Aorta (tissue), 5 donors: ENCODE measurements around the gene ATP4A. TPM values are rescaled to one million over a fixed set of nuclear protein-coding genes. Genes with fewer than 3 reads are reported as not detected.

Experiments used
- ATAC-seq: fragments of 200-7000 bp; cut with Tn5 transposase; one replicate; pipeline ENCODE4 v1.9.1; 2022; ENCODE audit warnings: moderate library complexity; ENCODE audit not compliant: low FRiP score
- DNase-seq, 2 donors: peaks; one replicate each; pipeline ENCODE4 v3.0.0-alpha.2; 2020
- H3K27ac ChIP-seq, 2 donors: one replicate each; pipeline ENCODE4 v1.5.1; 2013; ENCODE audit warnings: low read length in 2 of 2, mild to moderate bottlenecking in 2 of 2, moderate library complexity in 2 of 2, control low read depth in 1 of 2, inconsistent platforms in 1 of 2, low read depth in 1 of 2
- H3K27me3 ChIP-seq, 2 donors: one replicate each; pipeline ENCODE4 v1.6.1; 2013; ENCODE audit warnings: control low read depth in 1 of 2, low read length in 1 of 2, mild to moderate bottlenecking in 1 of 2, moderate library complexity in 1 of 2; ENCODE audit not compliant: insufficient read depth in 2 of 2, control insufficient read depth in 1 of 2
- H3K36me3 ChIP-seq, 2 donors: one replicate each; pipeline ENCODE4 v1.6.1; 2013; ENCODE audit warnings: control low read depth in 1 of 2, low read length in 1 of 2, mild to moderate bottlenecking in 1 of 2; ENCODE audit not compliant: insufficient read depth in 2 of 2, control insufficient read depth in 1 of 2
- H3K4me1 ChIP-seq, 2 donors: one replicate each; pipeline ENCODE4 v1.6.1; 2013; ENCODE audit warnings: low read length in 2 of 2, control low read depth in 1 of 2, mild to moderate bottlenecking in 1 of 2, moderate library complexity in 1 of 2; ENCODE audit not compliant: insufficient read depth in 2 of 2, control insufficient read depth in 1 of 2
- H3K4me3 ChIP-seq, 2 donors: one replicate each; pipeline ENCODE4 v1.5.1; 2013; ENCODE audit warnings: low read length in 2 of 2, control low read depth in 1 of 2, mild to moderate bottlenecking in 1 of 2
- H3K9me3 ChIP-seq: one replicate; pipeline ENCODE4 v1.6.1; 2013; ENCODE audit warnings: mild to moderate bottlenecking, low read length; ENCODE audit not compliant: control insufficient read depth
- WGBS, 2 donors: extraction: QIAGEN DNeasy Blood & Tissue Kit; methylation state at CpG; one replicate each; pipeline ENCODE4 v1.1.7; 2013; 5-methylcytosine and 5-hydroxymethylcytosine counted together
- intact Hi-C, 2 donors: fragments of 100-400 bp; cut with DNase I; formaldehyde crosslinking; loops; one replicate each; pipeline versions ENCODE4 v1.14.2 to v1.15.0; 2022
- polyA plus RNA-seq, 2 donors: library from polyadenylated mRNA; stranded (reverse); fragments of 200-250 nt; gene quantifications; one replicate each; pipeline ENCODE4 v1.2.3, GENCODE V29; 2013
- total RNA-seq, 2 donors: library from RNA; stranded (reverse); fragmentation: NEBNext Ultra II Directional; extraction: Animal tissue kit (Norgen Biotek cat#: 25700); gene quantifications; one replicate each; pipeline ENCODE4 v1.2.1, GENCODE V29; 2021
- donor health status: healthy with polysubstance abuse.
- donor health status: Bipolar disorder and iron deficiency.
- donor health status: DM: no; HTN: no; CAD: no.
- donor health status: DM: no; HTN: no; CAD: no.
- donor health status: DM: yes; HTN: yes; CAD: no.

ATP4A gene
- total and polyA plus RNA-seq, 4 donors: not detected

DNA sequence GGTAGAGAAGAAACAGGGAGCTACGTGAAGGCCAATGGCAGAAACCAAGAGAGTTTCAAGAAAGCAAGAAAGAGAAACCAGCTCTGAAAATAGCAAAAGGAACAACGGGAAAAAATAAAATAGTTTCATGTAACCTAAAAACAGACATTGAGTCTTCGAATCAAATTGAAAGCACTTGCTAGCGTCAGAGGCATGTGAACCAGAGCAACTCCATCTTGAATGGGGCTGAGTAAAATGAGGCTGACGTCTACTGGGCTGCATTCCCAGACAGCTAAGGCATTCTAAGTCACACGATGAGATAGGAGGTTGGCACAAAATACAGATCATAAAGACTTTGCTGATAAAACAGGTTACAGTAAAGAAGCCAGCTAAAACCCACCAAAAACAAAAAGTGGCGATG, 15.2 kb upstream of the ATP4A start:
- Histone ChIP-seq H3K27me3 (peaks cover 0 to 1% of the 10 kb centered on the region in 2 donors), H3K4me3 (no peak overlapping the region), H3K4me1 (no peaks in the 10 kb centered on the region), H3K9me3 (peaks cover 11% of the 10 kb centered on the region), H3K36me3 (no peaks in the 10 kb centered on the region), H3K27ac (no peak overlapping the region)
- intact Hi-C loops: no loop called here
- DNase-seq (peak in 1 of 2 donors; percentile 6), ATAC-seq (no peak)
- WGBS, 2 donors: 30 to 43% methylated on average over 7 of the region's 7 CpGs

DNA sequence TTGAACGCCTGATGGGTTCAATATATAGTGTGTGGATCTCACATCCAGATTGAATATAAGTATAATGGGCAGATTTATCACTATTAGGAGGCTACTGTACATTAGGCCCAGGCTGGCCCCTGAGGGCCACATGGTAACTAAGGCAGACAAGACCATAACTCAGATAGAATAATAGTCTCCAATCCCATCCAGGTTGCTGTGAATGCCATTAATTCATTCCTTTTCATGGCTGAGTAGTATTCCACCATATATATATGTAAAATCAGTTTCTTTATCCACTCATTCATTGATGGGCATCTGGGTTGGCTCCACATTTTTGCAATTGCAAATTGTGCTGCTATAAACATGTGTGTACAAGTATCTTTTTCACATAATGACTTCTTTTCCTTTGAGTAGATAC, 14.5 kb upstream of the ATP4A start:
- peak in 1 of 2 donors; percentile 2 for DNase-seq
- no peaks in the 10 kb centered on the region for H3K4me1 ChIP-seq
- ATAC-seq: no peak
- no peaks in the 10 kb centered on the region for H3K27me3 ChIP-seq
- no peak overlapping the region for H3K4me3 ChIP-seq
- no peaks in the 10 kb centered on the region for H3K36me3 ChIP-seq
- intact Hi-C loops: no loop called here
- 62 to 94% methylated on average over 1 of the region's 1 CpG for WGBS, 2 donors
- no peak overlapping the region for H3K27ac ChIP-seq
- H3K9me3 ChIP-seq: peaks cover 11% of the 10 kb centered on the region

DNA sequence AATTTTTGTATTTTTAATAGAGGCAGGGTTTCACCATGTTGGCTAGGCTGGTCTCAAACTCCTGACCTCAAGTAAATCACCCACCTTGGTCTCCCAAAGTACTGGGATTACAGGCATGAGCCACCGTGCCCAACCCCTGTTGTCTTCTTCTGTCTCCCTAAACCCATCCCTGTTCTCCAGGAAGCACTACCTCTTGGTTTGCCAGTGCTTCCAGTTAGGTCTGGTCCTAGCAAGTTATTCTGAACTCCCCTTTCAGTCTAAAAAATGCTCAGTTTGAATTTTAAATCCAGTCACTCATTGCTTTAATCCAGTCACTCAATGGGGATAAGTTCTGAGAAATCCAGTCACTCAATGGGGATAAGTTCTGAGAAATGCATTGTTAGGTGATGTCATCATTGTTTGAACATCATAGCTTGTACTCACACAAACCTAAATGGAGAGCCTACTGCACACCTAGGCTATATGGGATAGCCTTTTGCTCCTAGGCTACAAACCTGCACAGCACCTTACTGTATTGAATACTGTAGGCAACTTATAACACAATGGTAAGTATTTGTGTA, 8.0 kb upstream of the ATP4A start:
- no peak overlapping the region for H3K27ac ChIP-seq
- peaks cover 7% of the 10 kb centered on the region for H3K9me3 ChIP-seq
- H3K36me3 ChIP-seq: no peaks in the 10 kb centered on the region
- H3K4me3 ChIP-seq: no peak overlapping the region
- WGBS, 2 donors: 86 to 87% methylated on average over 1 of the region's 1 CpG
- intact Hi-C loops: no loop called here
- ATAC-seq (no peak), DNase-seq (peak in 1 of 2 donors; percentile 2)
- no peaks in the 10 kb centered on the region for H3K27me3 ChIP-seq
- H3K4me1 ChIP-seq: no peaks in the 10 kb centered on the region

DNA sequence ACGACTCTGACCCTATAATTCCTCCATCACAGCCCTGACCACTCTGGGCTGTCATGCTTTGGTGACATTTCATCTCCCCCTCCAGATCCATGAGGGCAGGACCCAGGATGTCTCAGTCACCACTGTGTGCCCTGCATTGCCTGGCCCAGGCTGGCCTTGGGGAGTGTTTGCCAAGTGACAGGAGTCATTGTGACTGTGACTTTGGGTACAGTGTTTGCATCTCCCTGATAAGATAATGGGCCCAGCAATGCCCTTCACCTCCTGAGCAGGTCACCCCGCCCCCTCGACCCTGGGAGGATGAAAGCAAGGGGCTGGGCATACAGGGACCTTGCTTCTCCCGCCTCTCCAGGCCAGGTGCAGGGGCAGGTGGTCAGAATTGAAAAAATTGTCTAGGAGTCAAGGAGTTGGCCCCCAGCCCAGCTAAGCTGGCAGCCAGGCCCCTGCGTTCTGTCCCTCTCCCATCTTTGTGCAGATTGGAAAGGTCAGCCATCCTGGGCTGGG, 5.9 kb upstream of the ATP4A start:
- H3K27me3 ChIP-seq: no peaks in the 10 kb centered on the region
- no peak for ATAC-seq
- H3K36me3 ChIP-seq: no peaks in the 10 kb centered on the region
- intact Hi-C loops: no loop called here
- H3K4me1 ChIP-seq: no peaks in the 10 kb centered on the region
- WGBS, 2 donors: 58 to 60% methylated on average over 5 of the region's 5 CpGs
- DNase-seq: peak in 1 of 2 donors; percentile 69
- H3K27ac ChIP-seq: no peak overlapping the region
- no peak overlapping the region for H3K4me3 ChIP-seq
- H3K9me3 ChIP-seq: no peaks in the 10 kb centered on the region

DNA sequence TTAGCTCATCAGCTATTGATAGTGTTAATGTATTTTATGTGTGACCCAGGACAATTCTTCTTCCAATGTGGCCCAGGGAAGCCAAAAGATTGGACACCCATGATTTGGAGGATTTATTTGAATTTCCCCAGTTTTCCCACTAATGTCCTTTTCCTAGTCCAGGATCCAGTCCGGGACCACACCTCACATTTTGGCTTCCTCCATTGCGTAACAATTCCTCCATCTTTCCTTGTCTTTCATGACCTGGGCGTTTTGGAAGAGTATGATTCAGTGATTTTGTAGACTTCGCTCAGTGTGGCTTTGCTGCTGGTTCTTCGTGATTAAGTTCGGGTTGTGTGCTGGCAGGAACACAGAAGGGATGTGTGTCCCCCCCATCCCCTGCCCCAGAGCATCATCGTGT, 3.3 kb upstream of the ATP4A start:
- H3K36me3 ChIP-seq: no peaks in the 10 kb centered on the region
- ATAC-seq (no peak), DNase-seq (no peak)
- no peak overlapping the region for H3K27ac ChIP-seq
- H3K27me3 ChIP-seq: no peaks in the 10 kb centered on the region
- no peaks in the 10 kb centered on the region for H3K9me3 ChIP-seq
- no peaks in the 10 kb centered on the region for H3K4me1 ChIP-seq
- intact Hi-C loops: no loop called here
- 75 to 83% methylated on average over 7 of the region's 7 CpGs for WGBS, 2 donors
- no peak overlapping the region for H3K4me3 ChIP-seq

DNA sequence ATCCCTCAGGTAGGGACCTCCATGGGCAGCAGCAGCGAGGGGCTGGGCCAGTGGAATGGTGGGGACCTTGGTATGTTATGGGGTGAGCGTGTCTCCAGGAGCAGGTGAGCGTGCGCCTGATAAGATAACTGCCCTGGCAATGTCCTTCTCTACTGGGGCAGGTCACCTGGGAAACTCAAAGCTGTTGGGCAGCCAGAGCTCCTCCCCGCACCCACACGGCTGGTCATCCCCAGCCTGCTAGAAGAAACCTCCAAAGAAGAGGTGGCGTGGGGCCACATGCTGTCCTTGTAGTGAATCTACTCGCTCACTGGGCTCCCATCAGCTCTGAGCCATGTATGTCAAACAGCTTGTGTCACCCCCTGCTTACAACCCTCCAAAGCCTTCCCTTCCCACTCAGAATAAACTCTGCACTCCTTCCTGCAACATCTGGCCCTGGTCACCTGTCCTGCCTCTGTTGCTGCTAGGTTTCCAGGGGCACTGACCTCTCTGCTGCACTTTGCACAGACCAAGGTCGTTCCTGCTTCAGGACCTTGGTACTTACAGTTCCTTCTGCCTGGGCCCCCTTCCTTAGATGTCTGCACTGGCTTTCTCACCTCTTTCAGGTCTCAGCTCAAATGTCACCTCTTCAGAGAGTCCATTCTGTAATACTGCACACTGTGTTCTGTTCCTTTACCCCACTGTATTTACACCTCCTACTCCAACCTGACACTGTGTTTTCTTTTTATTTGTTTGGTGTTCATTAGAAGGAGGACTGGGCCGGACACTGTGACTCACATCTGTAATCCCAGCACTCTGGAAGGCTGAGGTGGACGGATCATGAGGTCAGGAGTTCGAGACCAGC, 1.8 kb upstream of the ATP4A start:
- Histone ChIP-seq H3K36me3 (no peaks in the 10 kb centered on the region), H3K4me3 (no peak overlapping the region), H3K27ac (no peak overlapping the region), H3K27me3 (no peaks in the 10 kb centered on the region), H3K4me1 (no peaks in the 10 kb centered on the region), H3K9me3 (no peaks in the 10 kb centered on the region)
- ATAC-seq (no peak), DNase-seq (peak in 1 of 2 donors; percentile 38)
- WGBS, 2 donors: 76 to 80% methylated on average over 12 of the region's 12 CpGs
- intact Hi-C loops: no loop called here

DNA sequence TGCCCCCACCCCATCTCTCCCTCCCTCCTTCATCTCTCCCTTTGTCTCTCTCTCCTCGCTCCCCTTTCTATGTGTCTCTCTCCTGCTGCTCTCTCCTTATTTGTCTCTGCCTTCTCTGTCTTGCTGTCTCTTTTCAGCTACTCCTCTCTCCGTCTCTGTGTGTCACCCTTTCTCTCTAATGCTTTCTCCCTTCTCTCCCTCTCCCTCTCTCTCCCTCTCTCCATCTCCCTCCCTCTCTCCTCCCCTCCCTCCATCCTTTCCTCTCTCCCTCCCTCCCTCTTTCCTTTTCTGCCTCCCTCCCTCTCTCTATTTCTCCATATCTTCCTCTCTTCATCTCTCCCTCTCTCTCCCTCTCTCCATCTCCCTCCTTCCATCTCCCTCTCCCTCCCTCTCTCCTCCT, 682 bp downstream of the ATP4A start:
- Histone ChIP-seq H3K4me3 (no peak overlapping the region), H3K9me3 (no peaks in the 10 kb centered on the region), H3K36me3 (no peaks in the 10 kb centered on the region), H3K4me1 (no peaks in the 10 kb centered on the region), H3K27me3 (no peaks in the 10 kb centered on the region), H3K27ac (no peak overlapping the region)
- WGBS, 2 donors: 61 to 77% methylated on average over 2 of the region's 2 CpGs
- ATAC-seq: no peak
- intact Hi-C loops: no loop called here
- peak in 1 of 2 donors; percentile 0 for DNase-seq

DNA sequence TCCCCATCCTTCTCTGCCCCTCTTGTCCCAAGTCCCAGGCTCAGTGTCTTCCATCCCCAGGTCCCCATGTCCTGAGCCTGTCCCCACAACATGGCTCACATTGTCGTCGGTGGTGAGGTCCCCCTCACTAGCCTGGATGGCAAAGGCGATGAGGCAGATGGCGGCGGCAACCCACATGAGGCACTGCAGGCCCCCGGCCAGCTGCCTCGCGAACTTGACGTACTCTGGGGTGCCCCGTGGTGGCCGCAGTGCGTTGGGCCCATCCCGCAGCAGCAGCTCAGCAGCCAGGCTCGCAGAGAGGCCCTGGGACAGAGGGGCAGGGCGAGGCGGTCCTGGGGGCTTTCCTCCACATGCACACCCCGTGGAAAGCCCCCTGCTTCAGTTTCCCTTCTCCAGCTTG, 1.1 kb downstream of the ATP4A start:
- ATAC-seq: no peak
- H3K9me3 ChIP-seq: no peaks in the 10 kb centered on the region
- H3K36me3 ChIP-seq: no peaks in the 10 kb centered on the region
- peak in 1 of 2 donors; percentile 72 for DNase-seq
- intact Hi-C loops: no loop called here
- 57 to 60% methylated on average over 15 to 17 of the region's 17 CpGs for WGBS, 2 donors
- H3K27ac ChIP-seq: no peak overlapping the region
- H3K4me3 ChIP-seq: no peak overlapping the region
- H3K27me3 ChIP-seq: no peaks in the 10 kb centered on the region
- no peaks in the 10 kb centered on the region for H3K4me1 ChIP-seq

DNA sequence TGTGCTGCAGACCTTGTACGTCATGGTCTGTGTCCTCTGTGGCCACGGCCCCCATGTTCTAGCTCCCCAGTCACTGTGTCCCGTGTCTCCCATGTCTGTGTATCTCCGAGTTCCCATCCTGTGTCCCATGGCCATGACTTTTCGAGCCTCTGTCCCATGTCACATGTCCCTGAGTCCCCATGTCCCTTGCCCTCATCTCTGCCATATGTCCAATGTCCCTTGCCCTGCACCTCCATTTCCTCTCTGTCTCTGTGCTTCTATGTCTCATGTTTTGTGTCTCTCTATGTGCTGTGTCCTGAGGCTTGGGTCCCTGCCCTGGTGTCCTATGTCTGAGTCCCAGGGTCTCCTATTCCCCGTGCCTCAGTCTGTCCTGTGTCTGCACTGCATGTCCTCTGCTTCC, 2.0 kb downstream of the ATP4A start:
- intact Hi-C loops: no loop called here
- ATAC-seq (no peak), DNase-seq (peak in 1 of 2 donors; percentile 55)
- Histone ChIP-seq H3K4me1 (no peaks in the 10 kb centered on the region), H3K36me3 (no peaks in the 10 kb centered on the region), H3K9me3 (no peaks in the 10 kb centered on the region), H3K4me3 (no peak overlapping the region), H3K27me3 (no peaks in the 10 kb centered on the region), H3K27ac (no peak overlapping the region)
- 76 to 77% methylated on average over 6 of the region's 6 CpGs for WGBS, 2 donors
